Head of caudate nucleus (tissue), 42 donors: ENCODE data around the gene SNX33.

Source experiments
- DNase-seq, 42 donors: peaks; one replicate each; pipeline versions ENCODE4 v3.0.0 to v3.0.0-alpha.2; 2020 to 2021; ENCODE audit warnings: mixed read lengths in 7 of 42
- intact Hi-C: fragments of 100-400 bp; cut with DNase I; formaldehyde crosslinking; loops from one replicate; pipeline ENCODE4 v1.15.0; 2022

The SNX33 gene

GRCh38 chr15:75655931-75656330 lies 8.2 kb downstream of the SNX33 start:
- DNase-seq = peak in 10 of 42 donors; percentile 16 to 54 (median 44)
- intact Hi-C loops = no loop called here

GRCh38 chr15:75656331-75656730 lies 8.6 kb downstream of the SNX33 start:
- intact Hi-C loops = no loop called here
- DNase-seq = no peak

GRCh38 chr15:75656813-75657212 lies 9.1 kb downstream of the SNX33 start:
- intact Hi-C loops = no loop called here

GRCh38 chr15:75659141-75659771 lies 11.5 kb downstream of the SNX33 start:
- intact Hi-C loops = no loop called here
- DNase-seq = no peak

More at GRCh38 chr15:75656813-75657212, 9.1 kb downstream of the SNX33 start:
- DNase-seq = no peak

GRCh38 chr15:75659928-75660645 lies 12.4 kb downstream of the SNX33 start:
- DNase-seq = peak in 2 of 42 donors; percentile 24 to 40
- intact Hi-C loops = no loop called here

- DNase-seq = peak in 23 of 42 donors; percentile 13 to 76 (median 47)
- intact Hi-C loops = no loop called here
These were observed 13.5 kb downstream of the SNX33 start for GRCh38 chr15:75661100-75661755.

GRCh38 chr15:75661756-75662140 lies 14.0 kb downstream of the SNX33 start:
- intact Hi-C loops = no loop called here
- no peak for DNase-seq

- intact Hi-C loops = no loop called here
- no peak for DNase-seq
These were observed 15.3 kb downstream of the SNX33 start for GRCh38 chr15:75662823-75663519.

- DNase-seq = no peak
- intact Hi-C loops = no loop called here
These were observed 16.3 kb downstream of the SNX33 start for GRCh38 chr15:75663931-75664421.

GRCh38 chr15:75666823-75667501 lies 19.2 kb downstream of the SNX33 start:
- DNase-seq = peak in 5 of 42 donors; percentile 25 to 42 (median 33)
- intact Hi-C loops = no loop called here

- DNase-seq = no peak
- intact Hi-C loops = no loop called here
These were observed 21.6 kb downstream of the SNX33 start for GRCh38 chr15:75669191-75669878.

- DNase-seq = no peak
- intact Hi-C loops = no loop called here
These were observed 22.1 kb downstream of the SNX33 start for GRCh38 chr15:75669879-75670212.

- DNase-seq = no peak
These were observed 24.3 kb downstream of the SNX33 start for GRCh38 chr15:75671730-75672602.

GRCh38 chr15:75672646-75673425 lies 25.1 kb downstream of the SNX33 start:
- intact Hi-C loops = no loop called here
- DNase-seq = peak in 10 of 42 donors; percentile 16 to 58 (median 40)

More at GRCh38 chr15:75671730-75672602, 24.3 kb downstream of the SNX33 start:
- intact Hi-C loops = no loop called here

- intact Hi-C loops = no loop called here
- peak in 1 of 42 donors; percentile 41 for DNase-seq
These were observed 25.9 kb downstream of the SNX33 start for GRCh38 chr15:75673426-75674235.

GRCh38 chr15:75674366-75674765 lies 26.7 kb downstream of the SNX33 start:
- intact Hi-C loops = no loop called here
- no peak for DNase-seq
